ENCODE data around the gene NHERF1. TPM values are rescaled to one million over a fixed set of nuclear protein-coding genes. Genes with fewer than 3 reads are reported as not detected.
A peak's percentile ranks its signal among the peaks of the same experiment; 100 is the strongest.

NHERF1 gene
- total RNA-seq, 6 experiments from 2014 or later: 15.7 to 18.9 (median 17.5) TPM

GRCh38 chr17:74818291-74818938 lies 70.0 kb downstream of the NHERF1 start:
- H3K36me3 Mint-ChIP-seq (ENCODE audit: low read depth): no peaks in the 10 kb centered on the region

More at GRCh38 chr17:74818291-74818938, 70.0 kb downstream of the NHERF1 start:
- no peaks in the 10 kb centered on the region for H3K9me3 Mint-ChIP-seq
- H3K4me3 Mint-ChIP-seq: no peak overlapping the region
- H3K4me1 Mint-ChIP-seq (ENCODE audit: low read depth): no peaks in the 10 kb centered on the region
- no peak overlapping the region for H3K27ac Mint-ChIP-seq
- peaks cover 2% of the 10 kb centered on the region; the same call in 1 of the 2 replicates for H3K27me3 Mint-ChIP-seq (ENCODE audit: insufficient read depth)
- DNase-seq: no peak
- TF ChIP-seq CTCF (IDR thresholded peaks at IDR 0.05): no peak

Small RNAs within 50 kb of the gene (microRNA-seq; reads per million reads assigned to microRNA genes)
- 535 reads per million, percentile 69 among the genes with 10 or more reads in this experiment for gene MIR3615

Other genes starting within 250 kb of the NHERF1 start
- gene CD300LB, start 217.2 kb upstream of the NHERF1 start, total RNA-seq (2021; fragmentation: NEBNext Ultra II Directional; extraction: Animal tissue kit (Norgen Biotek cat#: 25700)): not detected
- not detected for gene CD300C, start 202.5 kb upstream of the NHERF1 start, total RNA-seq (2021; fragmentation: NEBNext Ultra II Directional; extraction: Animal tissue kit (Norgen Biotek cat#: 25700))
- not detected for gene CD300H, start 181.1 kb upstream of the NHERF1 start, total RNA-seq (2021; fragmentation: NEBNext Ultra II Directional; extraction: Animal tissue kit (Norgen Biotek cat#: 25700))
- not detected for gene CD300LD, start 156.3 kb upstream of the NHERF1 start, total RNA-seq (2021; fragmentation: NEBNext Ultra II Directional; extraction: Animal tissue kit (Norgen Biotek cat#: 25700))
- not detected for gene CD300E, start 124.9 kb upstream of the NHERF1 start, total RNA-seq (2021; fragmentation: NEBNext Ultra II Directional; extraction: Animal tissue kit (Norgen Biotek cat#: 25700))
- gene CD300LF, start 35.7 kb upstream of the NHERF1 start, total RNA-seq (2021; fragmentation: NEBNext Ultra II Directional; extraction: Animal tissue kit (Norgen Biotek cat#: 25700)): not detected
- under 1 TPM in 3 of 6 experiments, not detected in 3; 0.11 to 0.28 (median 0.12) TPM for gene RAB37, start 11.4 kb upstream of the NHERF1 start, total RNA-seq (2021; fragmentation: NEBNext Ultra II Directional; extraction: Animal tissue kit (Norgen Biotek cat#: 25700))
- 10 to 100 TPM; 40.9 to 50.7 (median 46.6) TPM for gene NAT9, start 27.7 kb downstream of the NHERF1 start, total RNA-seq (2021; fragmentation: NEBNext Ultra II Directional; extraction: Animal tissue kit (Norgen Biotek cat#: 25700))
- under 1 TPM in 2 of 6 experiments, not detected in 4; 0.05 to 0.07 TPM for gene GRIN2C, start 111.3 kb downstream of the NHERF1 start, total RNA-seq (2021; fragmentation: NEBNext Ultra II Directional; extraction: Animal tissue kit (Norgen Biotek cat#: 25700))
- gene FDXR, start 124.4 kb downstream of the NHERF1 start, total RNA-seq (2021; fragmentation: NEBNext Ultra II Directional; extraction: Animal tissue kit (Norgen Biotek cat#: 25700)): 10 to 100 TPM; 25.5 to 35.5 (median 33.9) TPM
- gene FADS6, start 145.0 kb downstream of the NHERF1 start, total RNA-seq (2021; fragmentation: NEBNext Ultra II Directional; extraction: Animal tissue kit (Norgen Biotek cat#: 25700)): not detected
- not detected for gene USH1G, start 174.6 kb downstream of the NHERF1 start, total RNA-seq (2021; fragmentation: NEBNext Ultra II Directional; extraction: Animal tissue kit (Norgen Biotek cat#: 25700))
- gene OTOP2, start 175.6 kb downstream of the NHERF1 start, total RNA-seq (2021; fragmentation: NEBNext Ultra II Directional; extraction: Animal tissue kit (Norgen Biotek cat#: 25700)): not detected
- gene OTOP3, start 187.3 kb downstream of the NHERF1 start, total RNA-seq (2021; fragmentation: NEBNext Ultra II Directional; extraction: Animal tissue kit (Norgen Biotek cat#: 25700)): not detected
- gene HID1, start 224.1 kb downstream of the NHERF1 start, total RNA-seq (2021; fragmentation: NEBNext Ultra II Directional; extraction: Animal tissue kit (Norgen Biotek cat#: 25700)): under 1 TPM; 0.40 to 0.96 (median 0.56) TPM
- gene CDR2L, start 239.0 kb downstream of the NHERF1 start, total RNA-seq (2021; fragmentation: NEBNext Ultra II Directional; extraction: Animal tissue kit (Norgen Biotek cat#: 25700)): 10 to 100 TPM; 27.5 to 35.8 (median 30.4) TPM

All from HFFc6 (cell line).